Effector memory CD4-positive, alpha-beta T cell (primary cell): Measurements from ENCODE around the gene EQTN.

Source experiments
- DNase-seq, 3 donors: peaks; one replicate each; pipeline ENCODE4 v3.0.0-alpha.2; 2020
- H3K27ac ChIP-seq: 2 replicates; pipeline ENCODE4 v1.7.0; 2013; ENCODE audit warnings: mild to moderate bottlenecking, low read length, moderate library complexity; ENCODE audit not compliant: insufficient read depth, poor library complexity, severe bottlenecking
- H3K27me3 ChIP-seq: replicated peaks from 2 replicates; pipeline ENCODE4 v1.7.0; 2013; ENCODE audit warnings: mild to moderate bottlenecking, low read length; ENCODE audit not compliant: insufficient read depth, control insufficient read depth, poor library complexity, severe bottlenecking
- H3K36me3 ChIP-seq: 2 replicates; pipeline ENCODE4 v1.7.0; 2013; ENCODE audit warnings: mild to moderate bottlenecking, low read length, moderate library complexity; ENCODE audit not compliant: control insufficient read depth, insufficient read depth
- H3K4me1 ChIP-seq: 2 replicates; pipeline ENCODE4 v1.7.0; 2013; ENCODE audit warnings: low read length, mild to moderate bottlenecking; ENCODE audit not compliant: control insufficient read depth, insufficient read depth, poor library complexity, severe bottlenecking
- H3K4me3 ChIP-seq: 2 replicates; pipeline ENCODE4 v1.7.0; 2013; ENCODE audit warnings: low read length, low read depth, mild to moderate bottlenecking; ENCODE audit not compliant: insufficient read depth, poor library complexity, severe bottlenecking
- H3K9me3 ChIP-seq: 2 replicates; pipeline ENCODE4 v1.7.0; 2013; ENCODE audit warnings: mild to moderate bottlenecking, low read length, moderate library complexity; ENCODE audit not compliant: control insufficient read depth

EQTN gene

GRCh38 chr9:27303219-27303618 lies 6.3 kb upstream of the EQTN start:
- Histone ChIP-seq H3K4me3 (no peak overlapping the region), H3K36me3 (no peaks in the 10 kb centered on the region), H3K9me3 (no peaks in the 10 kb centered on the region), H3K27me3 (no peaks in the 10 kb centered on the region), H3K27ac (no peak overlapping the region), H3K4me1 (no peaks in the 10 kb centered on the region)
- no peak for DNase-seq

- no peaks in the 10 kb centered on the region for H3K9me3 ChIP-seq
- no peak overlapping the region for H3K4me3 ChIP-seq
- no peaks in the 10 kb centered on the region for H3K36me3 ChIP-seq
- H3K27me3 ChIP-seq: no peaks in the 10 kb centered on the region
- no peak for DNase-seq
- H3K4me1 ChIP-seq: no peaks in the 10 kb centered on the region
- no peak overlapping the region for H3K27ac ChIP-seq
Measured at GRCh38 chr9:27293996-27294395, 3.0 kb downstream of the EQTN start.

- Histone ChIP-seq H3K36me3 (no peaks in the 10 kb centered on the region), H3K4me1 (no peaks in the 10 kb centered on the region), H3K27me3 (no peaks in the 10 kb centered on the region), H3K27ac (no peak overlapping the region), H3K9me3 (no peaks in the 10 kb centered on the region), H3K4me3 (no peak overlapping the region)
- no peak for DNase-seq
Measured at GRCh38 chr9:27292659-27293405, 4.1 kb downstream of the EQTN start.

GRCh38 chr9:27291292-27291691 lies 5.7 kb downstream of the EQTN start:
- Histone ChIP-seq H3K4me1 (no peaks in the 10 kb centered on the region), H3K4me3 (no peak overlapping the region), H3K9me3 (no peaks in the 10 kb centered on the region), H3K36me3 (no peaks in the 10 kb centered on the region), H3K27me3 (no peaks in the 10 kb centered on the region), H3K27ac (no peak overlapping the region)
- no peak for DNase-seq

GRCh38 chr9:27282269-27282668 lies 14.7 kb downstream of the EQTN start:
- DNase-seq: no peak
- Histone ChIP-seq H3K36me3 (no peaks in the 10 kb centered on the region), H3K4me1 (no peaks in the 10 kb centered on the region), H3K27me3 (no peaks in the 10 kb centered on the region), H3K27ac (no peak overlapping the region), H3K9me3 (no peaks in the 10 kb centered on the region), H3K4me3 (no peak overlapping the region)

- no peak for DNase-seq
- H3K36me3 ChIP-seq: no peaks in the 10 kb centered on the region
- no peak overlapping the region for H3K27ac ChIP-seq
- no peaks in the 10 kb centered on the region for H3K9me3 ChIP-seq
- H3K27me3 ChIP-seq: no peaks in the 10 kb centered on the region
- H3K4me1 ChIP-seq: no peaks in the 10 kb centered on the region
- H3K4me3 ChIP-seq: no peak overlapping the region
Measured at GRCh38 chr9:27280860-27281259, 16.1 kb downstream of the EQTN start.

GRCh38 chr9:27280249-27280648 lies 16.7 kb downstream of the EQTN start:
- Histone ChIP-seq H3K9me3 (no peaks in the 10 kb centered on the region), H3K27ac (no peak overlapping the region), H3K4me3 (no peak overlapping the region), H3K4me1 (no peaks in the 10 kb centered on the region), H3K27me3 (no peaks in the 10 kb centered on the region), H3K36me3 (no peaks in the 10 kb centered on the region)
- no peak for DNase-seq

GRCh38 chr9:27279611-27280010 lies 17.3 kb downstream of the EQTN start:
- Histone ChIP-seq H3K4me3 (no peak overlapping the region), H3K27me3 (no peaks in the 10 kb centered on the region), H3K9me3 (no peaks in the 10 kb centered on the region), H3K36me3 (no peaks in the 10 kb centered on the region), H3K27ac (no peak overlapping the region), H3K4me1 (no peaks in the 10 kb centered on the region)
- DNase-seq: no peak

GRCh38 chr9:27278374-27278773 lies 18.6 kb downstream of the EQTN start:
- H3K9me3 ChIP-seq: no peaks in the 10 kb centered on the region
- H3K4me1 ChIP-seq: no peaks in the 10 kb centered on the region
- no peaks in the 10 kb centered on the region for H3K36me3 ChIP-seq
- no peak for DNase-seq
- no peaks in the 10 kb centered on the region for H3K27me3 ChIP-seq
- no peak overlapping the region for H3K4me3 ChIP-seq
- H3K27ac ChIP-seq: no peak overlapping the region

GRCh38 chr9:27276193-27277030 lies 20.5 kb downstream of the EQTN start:
- no peak for DNase-seq
- H3K27ac ChIP-seq: no peak overlapping the region
- no peaks in the 10 kb centered on the region for H3K4me1 ChIP-seq
- H3K9me3 ChIP-seq: no peaks in the 10 kb centered on the region
- H3K27me3 ChIP-seq: no peaks in the 10 kb centered on the region
- H3K36me3 ChIP-seq: no peaks in the 10 kb centered on the region
- no peak overlapping the region for H3K4me3 ChIP-seq
